Measurements from ENCODE around the gene CACNA1A.
"Not testable (repeated sequence)": the region's sequence is repeated elsewhere in the genome, so short reads cannot be mapped to it uniquely, and the experiment has no call there.

CACNA1A gene

DNA sequence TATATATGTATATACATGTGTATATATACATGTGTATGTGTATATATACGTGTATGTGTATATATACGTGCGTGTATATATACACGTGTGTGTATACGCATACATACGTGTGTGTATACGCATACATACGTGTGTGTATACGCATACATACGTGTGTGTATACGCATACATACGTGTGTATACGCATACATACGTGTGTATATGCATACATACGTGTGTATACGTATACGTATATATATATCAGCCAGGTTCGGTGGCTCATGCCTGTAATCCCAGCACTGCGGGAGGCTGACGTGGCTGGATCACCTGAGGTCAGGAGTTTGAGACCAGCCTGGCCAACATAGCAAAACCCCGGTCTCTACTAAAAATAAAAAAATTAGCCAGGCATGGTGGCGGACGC, 321.4 kb downstream of the CACNA1A start:
- not testable (repeated sequence) for DNase-seq (ENCODE audit: low spot score)

DNA sequence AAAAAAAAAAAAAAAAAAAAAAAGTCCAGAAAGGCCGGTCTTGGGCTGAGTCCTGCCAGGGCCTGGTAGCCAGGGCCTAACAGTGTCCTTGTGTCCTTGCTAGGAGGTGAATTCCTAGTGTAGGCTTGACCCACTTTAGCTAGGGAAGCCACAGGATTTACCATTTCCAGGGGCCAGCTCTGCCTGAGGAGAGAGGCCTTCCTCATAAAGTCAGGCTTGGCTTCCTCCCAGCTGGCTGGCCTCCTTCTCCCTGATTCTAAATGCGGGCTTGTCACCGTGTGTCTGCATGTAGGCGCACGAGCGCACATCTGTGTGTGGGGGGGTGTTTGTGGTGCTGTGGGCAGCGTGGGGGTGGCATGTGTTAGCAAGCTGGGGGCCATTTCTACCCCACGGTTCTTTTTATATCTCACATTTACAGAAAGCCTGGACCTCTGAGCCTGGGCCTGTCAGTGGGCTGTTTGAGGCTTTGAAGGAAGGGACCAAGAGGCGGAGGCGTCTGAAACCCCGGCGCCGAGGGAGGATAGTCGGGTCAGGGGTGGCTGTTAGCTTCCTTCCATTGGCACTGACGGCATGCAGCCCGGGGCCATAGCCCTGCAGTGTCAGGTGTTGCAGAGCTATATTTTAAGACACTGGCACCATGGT, 324.4 kb downstream of the CACNA1A start:
- peak; percentile 59 for DNase-seq (ENCODE audit: low spot score)

DNA sequence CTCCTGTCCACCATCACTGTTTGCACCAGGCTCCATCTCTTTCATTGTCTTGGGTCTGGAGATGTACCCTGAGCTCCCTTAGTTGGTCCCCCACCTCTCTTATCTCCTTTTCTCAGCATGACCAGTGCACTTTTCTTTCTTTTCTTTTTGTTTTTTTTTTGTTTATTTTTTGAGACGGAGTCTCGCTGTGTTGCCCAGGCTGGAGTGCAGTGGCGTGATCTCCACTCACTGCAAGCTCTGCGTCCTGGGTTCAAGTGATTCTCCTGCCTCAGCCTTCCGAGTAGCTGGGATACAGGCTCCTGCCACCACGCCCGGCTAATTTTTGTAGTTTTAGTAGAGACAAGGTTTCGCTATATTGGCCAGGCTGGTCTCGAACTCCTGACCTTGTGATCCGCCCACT, 328.0 kb downstream of the CACNA1A start:
- DNase-seq (ENCODE audit: low spot score): not testable (repeated sequence)

More for the DNA sequence above, 324.4 kb downstream of the CACNA1A start:
- TF ChIP-seq, protein P1, sequence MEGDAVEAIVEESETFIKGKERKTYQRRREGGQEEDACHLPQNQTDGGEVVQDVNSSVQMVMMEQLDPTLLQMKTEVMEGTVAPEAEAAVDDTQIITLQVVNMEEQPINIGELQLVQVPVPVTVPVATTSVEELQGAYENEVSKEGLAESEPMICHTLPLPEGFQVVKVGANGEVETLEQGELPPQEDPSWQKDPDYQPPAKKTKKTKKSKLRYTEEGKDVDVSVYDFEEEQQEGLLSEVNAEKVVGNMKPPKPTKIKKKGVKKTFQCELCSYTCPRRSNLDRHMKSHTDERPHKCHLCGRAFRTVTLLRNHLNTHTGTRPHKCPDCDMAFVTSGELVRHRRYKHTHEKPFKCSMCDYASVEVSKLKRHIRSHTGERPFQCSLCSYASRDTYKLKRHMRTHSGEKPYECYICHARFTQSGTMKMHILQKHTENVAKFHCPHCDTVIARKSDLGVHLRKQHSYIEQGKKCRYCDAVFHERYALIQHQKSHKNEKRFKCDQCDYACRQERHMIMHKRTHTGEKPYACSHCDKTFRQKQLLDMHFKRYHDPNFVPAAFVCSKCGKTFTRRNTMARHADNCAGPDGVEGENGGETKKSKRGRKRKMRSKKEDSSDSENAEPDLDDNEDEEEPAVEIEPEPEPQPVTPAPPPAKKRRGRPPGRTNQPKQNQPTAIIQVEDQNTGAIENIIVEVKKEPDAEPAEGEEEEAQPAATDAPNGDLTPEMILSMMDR (IDR thresholded peaks at IDR 0.05; ENCODE audit: extremely low read depth, missing control alignments): no peak

DNA sequence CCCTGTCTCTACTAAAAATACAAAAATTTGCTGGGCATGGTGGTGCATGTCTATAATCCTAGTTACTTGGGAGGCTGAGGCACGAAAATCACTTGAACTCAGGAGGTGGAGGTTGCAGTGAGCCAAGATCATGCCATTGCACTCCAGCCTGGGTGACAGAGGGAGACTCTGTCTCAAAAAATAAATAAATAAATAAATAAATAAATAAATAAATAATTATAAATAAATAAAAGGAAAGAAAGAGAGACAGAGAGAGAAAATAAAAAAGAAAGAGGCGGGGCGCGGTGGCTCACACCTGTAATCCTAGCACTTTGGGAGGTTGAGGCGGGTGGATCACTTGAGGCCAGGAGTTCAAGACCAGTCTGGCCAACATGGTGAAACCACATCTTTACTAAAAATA, 328.7 kb downstream of the CACNA1A start:
- not testable (repeated sequence) for DNase-seq (ENCODE audit: low spot score)

DNA sequence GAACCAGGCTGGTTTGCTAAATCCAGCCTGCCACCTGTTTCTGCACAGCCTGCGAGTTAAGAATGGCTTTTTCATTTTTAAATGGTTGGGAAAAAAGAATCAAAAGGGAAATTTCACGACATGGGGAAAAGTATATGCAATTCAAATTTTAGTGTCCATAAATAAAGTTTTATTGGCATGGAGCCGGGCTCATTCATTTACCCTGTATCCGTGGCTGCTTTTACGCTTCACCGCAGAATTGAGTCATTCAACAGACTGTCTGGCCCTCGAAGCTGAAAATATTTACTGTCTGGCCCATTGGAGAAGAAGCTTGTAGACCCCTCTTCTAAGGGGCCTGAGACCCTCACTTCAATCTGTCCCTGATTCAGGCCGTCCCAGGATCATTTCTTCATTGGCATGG, 329.9 kb downstream of the CACNA1A start:
- DNase-seq (ENCODE audit: low spot score): no peak
- TF ChIP-seq, protein P1 (IDR thresholded peaks at IDR 0.05; ENCODE audit: extremely low read depth, missing control alignments): no peak

DNA sequence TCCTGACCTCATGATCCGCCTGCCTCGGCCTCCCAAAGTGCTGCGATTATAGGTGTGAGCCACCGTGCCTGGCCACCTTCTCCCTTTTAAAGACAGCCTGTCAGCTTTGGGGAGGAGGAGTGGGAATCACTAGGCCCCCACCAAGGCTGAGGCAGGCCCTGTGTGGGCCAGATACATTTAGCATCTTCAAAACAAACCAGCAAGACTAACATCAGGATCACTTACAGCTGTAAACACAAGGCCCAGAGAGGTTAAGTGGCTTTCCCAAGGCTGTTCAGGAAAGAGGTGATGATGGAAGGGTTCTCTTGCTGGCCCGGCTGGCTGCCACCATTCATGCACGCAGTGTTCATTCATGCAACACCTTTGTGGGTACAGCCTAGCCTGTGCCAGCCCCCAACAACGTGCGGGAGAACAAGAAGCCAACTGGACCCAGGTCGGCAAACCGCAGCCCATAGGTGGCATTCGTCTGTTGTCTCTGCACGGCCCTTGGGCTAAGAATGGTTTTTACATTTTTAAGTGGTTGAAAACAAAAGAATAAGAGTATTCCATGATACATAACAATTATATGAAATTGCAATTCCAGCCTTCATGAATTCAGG, 333.0 kb downstream of the CACNA1A start:
- TF ChIP-seq, protein P1 (IDR thresholded peaks at IDR 0.05; ENCODE audit: extremely low read depth, missing control alignments): no peak
- no peak for DNase-seq (ENCODE audit: low spot score)

DNA sequence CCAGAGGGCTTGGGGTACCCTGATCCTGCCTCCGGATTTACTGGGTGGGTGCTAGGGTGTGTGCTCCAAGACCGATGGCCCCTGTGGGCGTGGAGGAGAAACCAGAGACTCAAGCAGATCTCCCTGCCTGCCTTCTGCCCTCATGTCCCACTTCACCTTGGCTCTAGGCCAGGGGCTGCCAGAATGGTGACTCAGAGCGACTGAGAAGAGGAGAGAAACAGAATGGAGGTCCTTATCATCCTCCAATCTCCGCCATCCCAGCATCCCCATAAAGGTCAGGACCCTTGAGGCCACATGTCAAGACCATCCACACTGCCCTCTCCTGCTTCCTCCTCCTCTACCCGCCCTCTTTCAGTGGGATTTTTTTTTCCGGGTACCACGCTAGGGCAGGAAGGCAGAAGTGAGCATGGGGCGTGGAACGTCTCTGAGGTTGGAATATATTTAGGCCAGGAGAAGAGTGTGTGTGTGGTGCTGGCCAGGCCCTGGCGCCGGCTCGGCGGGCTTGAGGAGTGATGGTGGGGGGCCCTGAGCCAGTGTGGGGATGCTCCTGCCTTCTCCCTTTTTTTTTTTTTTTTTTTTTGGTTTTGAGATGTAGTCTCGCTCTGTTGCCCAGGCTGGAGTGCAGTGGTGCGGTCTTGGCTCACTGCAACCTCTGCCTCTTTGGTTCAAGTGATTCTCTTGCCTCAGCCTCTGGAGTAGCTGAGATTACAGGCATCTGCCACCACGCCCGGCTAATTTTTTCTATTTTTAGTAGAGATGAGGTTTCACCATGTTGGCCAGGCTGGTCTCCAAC, 333.7 kb downstream of the CACNA1A start:
- TF ChIP-seq, protein P1 (IDR thresholded peaks at IDR 0.05; ENCODE audit: extremely low read depth, missing control alignments): no peak
- peak; percentile 12 for DNase-seq (ENCODE audit: low spot score)

DNA sequence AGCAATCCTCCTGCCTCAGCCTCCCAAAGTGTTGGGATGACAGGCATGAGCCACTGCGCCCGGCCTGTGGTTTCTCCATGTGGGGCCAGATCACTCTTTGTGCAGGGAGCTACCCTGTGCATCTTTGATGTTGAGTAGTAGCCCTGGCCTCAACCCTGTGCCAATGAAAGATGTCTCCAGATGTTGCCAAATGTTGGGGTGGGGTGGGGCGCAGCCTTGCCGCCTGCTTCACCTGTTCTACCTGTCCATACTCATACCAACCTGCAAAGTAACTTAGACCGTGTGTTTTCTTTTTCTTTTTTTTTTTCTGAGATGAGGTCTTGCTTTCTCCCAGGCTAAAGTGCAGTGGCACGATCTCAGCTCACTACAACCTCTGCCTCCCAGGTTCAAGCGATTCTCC, 335.1 kb downstream of the CACNA1A start:
- TF ChIP-seq, protein P1 (IDR thresholded peaks at IDR 0.05; ENCODE audit: extremely low read depth, missing control alignments): no peak
- DNase-seq (ENCODE audit: low spot score): no peak

DNA sequence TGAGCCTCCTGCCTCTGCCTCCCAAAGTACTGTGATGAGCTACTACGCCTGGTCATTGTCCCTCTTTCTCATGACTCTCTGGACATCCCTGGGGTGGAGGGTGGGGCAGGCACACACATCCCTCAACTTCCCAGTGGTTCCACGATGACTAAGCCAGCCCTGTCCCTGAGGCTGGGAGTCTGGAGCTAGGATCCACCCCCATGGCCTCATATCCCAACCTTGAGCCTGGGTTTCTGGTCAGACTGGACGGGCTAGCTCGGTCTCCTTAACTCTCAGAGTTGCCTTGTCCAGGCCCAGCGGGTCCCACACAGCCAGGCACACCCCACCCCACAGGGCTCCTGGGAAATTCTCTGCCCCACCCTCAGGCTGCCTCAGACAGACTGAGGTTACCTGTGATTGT, 336.5 kb downstream of the CACNA1A start:
- DNase-seq (ENCODE audit: low spot score): no peak
- TF ChIP-seq, protein P1 (IDR thresholded peaks at IDR 0.05; ENCODE audit: extremely low read depth, missing control alignments): no peak

DNA sequence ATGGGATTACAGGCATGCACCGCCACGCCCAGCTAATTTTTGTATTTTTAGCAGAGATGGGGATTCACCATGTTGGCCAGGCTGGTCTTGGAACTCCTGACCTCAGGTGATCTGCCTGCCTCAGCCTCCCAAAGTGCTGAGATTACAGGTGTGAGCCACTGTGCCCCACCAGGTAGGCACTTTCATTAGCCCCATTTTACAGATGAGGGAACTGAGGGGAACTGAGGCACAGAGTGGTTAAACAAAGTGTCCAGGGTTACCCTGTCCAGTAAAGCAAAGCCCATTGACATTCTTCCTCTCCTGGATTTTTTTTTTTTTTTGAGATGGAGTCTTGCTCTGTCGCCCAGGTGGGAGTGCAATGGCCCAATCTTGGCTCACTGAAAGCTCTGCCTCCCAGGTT, 340.1 kb downstream of the CACNA1A start:
- DNase-seq (ENCODE audit: low spot score): not testable (repeated sequence)

Measured in GM20000 (cell line).